HG02884 (cell line): ENCODE data around the gene SRRM4.
"Not testable (repeated sequence)": the region's sequence is repeated elsewhere in the genome, so short reads cannot be mapped to it uniquely, and the experiment has no call there.

Experiments used
- ATAC-seq: cut with Tn5 transposase; IDR thresholded peaks from one replicate; pipeline ENCODE4 v1.9.1; 2021; ENCODE audit warnings: mild to moderate bottlenecking, moderate library complexity; ENCODE audit not compliant: unreplicated experiment

The SRRM4 gene

DNA sequence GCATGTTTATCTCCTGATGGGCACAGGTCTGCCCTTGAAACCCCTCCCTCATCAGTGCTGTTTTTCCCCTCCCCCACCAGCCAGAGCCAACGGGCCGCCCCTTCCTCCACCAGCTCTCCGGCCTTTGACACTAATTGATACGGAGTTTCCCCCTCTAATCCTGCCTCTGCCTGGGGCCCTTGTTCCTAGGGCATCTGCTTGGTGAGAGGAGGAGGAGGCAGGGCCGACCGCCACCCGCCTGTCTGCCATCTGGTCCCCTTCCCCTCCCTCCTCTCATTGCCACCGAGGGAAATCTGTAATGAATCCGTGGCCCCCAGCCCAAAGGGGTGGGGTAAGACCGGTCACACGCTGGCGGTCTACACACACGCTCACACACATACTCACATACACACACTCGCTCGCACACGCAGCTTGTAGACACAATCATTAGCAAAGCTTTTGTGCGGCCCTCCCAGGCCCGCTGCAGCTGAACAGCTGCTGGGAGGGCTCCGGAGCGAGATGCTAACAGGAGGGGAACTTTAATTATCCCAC, 27.4 kb downstream of the SRRM4 start:
- ATAC-seq: no peak

- ATAC-seq: no peak
Observed at GRCh38 chr12:119011231-119011630, 29.9 kb downstream of the SRRM4 start.

GRCh38 chr12:119012179-119012578, 30.8 kb downstream of the SRRM4 start:
- no peak for ATAC-seq

- ATAC-seq: no peak
Observed at GRCh38 chr12:119013023-119013422, 31.7 kb downstream of the SRRM4 start.

DNA sequence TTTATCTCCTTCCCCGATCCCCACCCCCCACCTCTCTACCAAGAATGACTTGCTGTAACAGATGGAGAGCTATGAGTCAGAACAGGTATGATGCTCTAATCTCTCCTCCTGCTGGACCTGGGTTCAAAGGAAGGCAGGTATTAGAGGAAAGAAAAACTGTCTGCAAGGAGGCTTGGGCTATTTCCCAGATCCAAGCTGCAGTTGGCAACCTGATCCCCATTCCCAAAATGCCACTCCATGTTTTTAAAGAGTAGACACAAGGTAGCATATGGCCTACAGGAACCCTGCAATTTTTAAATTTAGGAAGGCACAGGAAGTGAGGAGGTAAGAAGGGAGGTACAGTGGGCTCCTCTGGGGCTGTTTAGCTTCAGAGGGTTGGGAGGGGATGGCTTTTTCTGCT, 33.0 kb downstream of the SRRM4 start:
- ATAC-seq: no peak

DNA sequence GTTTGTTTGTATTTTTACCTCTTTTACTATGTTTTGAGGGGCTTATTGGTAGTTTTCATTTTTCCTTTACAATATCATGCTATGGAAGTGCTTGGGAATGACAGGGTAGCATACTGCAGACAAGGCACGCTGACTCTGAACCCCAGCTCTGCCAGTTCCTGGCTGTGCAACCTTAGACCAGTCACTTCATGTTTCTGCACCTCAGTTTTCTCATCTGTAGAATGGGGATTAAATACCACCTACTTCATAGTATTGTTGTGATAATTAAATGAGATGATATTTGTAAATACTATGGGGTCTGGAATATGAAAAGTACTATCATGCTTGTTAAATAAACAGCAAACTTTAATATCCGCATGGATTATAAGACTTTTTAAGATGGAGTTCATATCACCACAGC, 35.4 kb downstream of the SRRM4 start:
- ATAC-seq: no peak

DNA sequence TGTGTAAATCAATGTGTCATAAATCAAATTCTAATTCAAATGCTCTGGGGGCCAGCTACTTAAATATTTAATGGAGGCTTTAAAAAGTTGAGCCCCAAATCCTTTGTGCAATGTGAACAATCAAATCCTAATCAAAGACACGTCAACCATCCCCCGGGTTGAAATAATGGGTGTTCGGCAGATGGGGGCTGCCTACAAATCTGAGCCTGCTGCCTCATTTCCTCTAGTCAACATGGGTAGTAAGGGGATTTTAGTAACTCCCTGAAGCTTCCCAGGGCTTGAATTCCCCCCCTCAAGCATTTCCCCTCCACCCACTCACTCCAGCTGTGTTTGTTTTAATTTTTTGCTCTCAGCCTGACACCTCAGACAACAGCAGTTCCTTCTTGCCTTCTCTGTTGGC, 37.8 kb downstream of the SRRM4 start:
- no peak for ATAC-seq

DNA sequence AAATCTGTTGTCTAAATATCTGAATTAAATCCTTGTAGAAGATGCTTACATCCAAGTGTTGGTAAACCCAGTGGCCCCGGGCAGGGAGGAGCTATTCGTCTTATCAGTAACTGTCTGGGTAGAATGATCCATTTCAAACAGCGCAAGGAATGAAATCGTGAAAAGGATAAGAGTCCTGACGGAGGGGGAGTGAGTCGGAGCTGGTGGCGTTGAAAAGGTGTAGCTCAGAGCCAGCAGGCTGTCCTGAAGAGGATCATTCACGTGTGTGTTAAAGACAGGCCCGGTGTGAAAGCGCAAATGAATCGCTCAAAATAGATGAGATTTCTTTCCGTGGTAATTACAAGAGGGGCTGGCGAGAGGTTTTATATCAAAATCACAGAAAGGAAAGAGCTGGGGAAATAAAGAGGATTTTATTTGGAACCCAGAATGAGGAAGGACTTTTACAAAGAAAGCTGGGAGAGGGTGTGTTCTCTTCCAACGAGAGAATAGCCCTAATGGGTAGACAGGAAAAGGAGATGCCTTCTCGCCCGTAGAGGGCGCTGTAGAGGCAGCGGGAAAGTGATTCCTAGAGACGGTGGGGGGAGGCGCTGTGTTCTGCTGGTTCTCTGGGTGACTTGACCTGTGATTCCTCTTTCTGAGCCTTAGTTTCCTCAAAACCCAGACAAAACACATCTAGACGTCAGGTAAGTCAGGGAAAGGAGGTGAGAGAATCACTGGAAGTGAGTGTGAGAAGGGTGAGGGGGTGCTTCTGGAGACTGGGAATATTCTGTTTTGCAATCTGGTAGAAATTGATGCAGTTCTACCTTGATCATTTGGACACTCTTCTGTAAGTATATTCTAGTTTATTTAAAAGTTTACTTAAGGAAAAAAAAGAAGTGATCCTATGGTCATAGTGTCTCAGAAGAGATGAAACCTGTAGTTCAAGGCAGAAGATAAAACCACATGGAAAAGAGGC, 39.3 kb downstream of the SRRM4 start:
- no peak for ATAC-seq

- no peak for ATAC-seq
Observed at GRCh38 chr12:119024356-119024755, 43.0 kb downstream of the SRRM4 start.

GRCh38 chr12:119025786-119026185, 44.4 kb downstream of the SRRM4 start:
- no peak for ATAC-seq

DNA sequence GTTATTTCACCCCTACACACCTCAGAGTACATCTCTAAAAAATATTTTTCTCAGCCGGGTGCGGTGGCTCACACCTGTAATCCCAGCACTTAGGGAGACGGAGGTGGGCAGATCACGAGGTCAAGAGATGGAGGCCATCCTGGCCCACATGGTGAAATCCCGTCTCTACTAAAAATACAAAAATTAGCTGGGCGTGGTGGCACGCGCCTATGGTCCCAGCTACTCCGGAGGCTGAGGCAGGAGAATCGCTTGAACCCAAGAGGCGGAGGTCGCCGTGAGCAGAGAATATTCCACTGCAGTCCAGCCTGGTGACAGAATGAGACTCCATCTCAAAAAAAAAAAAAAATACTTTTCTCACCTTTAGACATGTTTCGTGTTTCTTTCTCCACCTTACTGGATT, 52.0 kb downstream of the SRRM4 start:
- not testable (repeated sequence) for ATAC-seq

- ATAC-seq: no peak
Observed at GRCh38 chr12:119036878-119037825, 55.8 kb downstream of the SRRM4 start.

- ATAC-seq: no peak
Observed at GRCh38 chr12:119044094-119044493, 62.8 kb downstream of the SRRM4 start.

DNA sequence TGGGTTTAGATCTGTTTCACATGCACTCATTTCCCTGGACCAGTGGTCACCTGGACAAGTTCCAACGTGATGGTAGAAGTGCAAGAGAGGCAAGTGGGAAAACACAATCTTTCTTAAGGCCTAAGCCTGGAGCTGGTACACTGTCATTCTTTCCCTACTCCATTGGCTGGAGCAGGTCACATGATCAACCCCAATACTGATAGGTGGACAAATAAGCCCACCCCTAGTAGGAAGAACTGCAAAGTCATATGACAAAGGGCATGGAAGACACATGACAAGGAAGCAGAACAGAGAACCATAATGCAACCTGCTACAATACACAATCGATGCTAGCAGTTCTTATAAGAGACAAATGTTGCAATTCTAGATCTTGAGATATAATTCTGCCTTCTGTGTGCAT, 66.3 kb downstream of the SRRM4 start:
- no peak for ATAC-seq

DNA sequence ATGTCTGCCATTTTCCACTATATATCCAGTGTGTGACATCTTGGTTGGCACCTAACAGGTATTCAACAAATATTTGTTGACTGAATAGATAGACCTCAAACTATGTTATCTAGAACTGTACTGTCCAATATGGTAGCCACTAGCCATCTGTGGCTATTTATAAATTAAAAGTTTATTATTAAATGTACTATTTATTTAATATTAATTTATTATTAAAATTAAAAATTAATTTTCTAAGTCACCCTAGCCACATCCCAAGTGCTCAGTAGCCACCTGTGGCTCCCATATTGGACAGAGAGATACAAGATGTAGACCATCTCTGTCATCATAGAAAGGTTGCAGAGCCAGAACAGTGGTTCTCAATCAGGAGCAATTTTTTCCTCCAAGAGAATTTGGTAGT, 69.3 kb downstream of the SRRM4 start:
- no peak for ATAC-seq

- no peak for ATAC-seq
Observed at GRCh38 chr12:119051474-119051873, 70.1 kb downstream of the SRRM4 start.

- ATAC-seq: no peak
Observed at GRCh38 chr12:119052001-119052400, 70.7 kb downstream of the SRRM4 start.

DNA sequence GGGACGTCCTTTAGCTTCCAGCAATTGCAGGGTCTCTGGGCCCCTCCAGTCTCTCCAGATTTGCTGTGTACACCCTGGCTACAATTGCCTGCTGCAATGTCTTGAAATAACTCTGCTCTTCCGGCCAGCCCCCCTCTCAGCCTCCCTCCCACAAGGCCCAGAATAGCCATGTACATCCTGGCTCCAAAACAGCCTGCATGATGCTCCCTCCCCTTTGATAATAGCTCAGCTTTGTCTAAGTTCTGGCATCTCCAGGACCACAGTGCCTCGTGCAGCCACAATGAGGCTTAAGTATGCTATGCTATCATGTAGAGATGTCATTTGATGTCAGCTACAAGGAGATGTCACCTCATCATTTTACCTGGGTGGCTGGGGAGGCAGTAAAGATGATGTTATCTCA, 74.6 kb downstream of the SRRM4 start:
- ATAC-seq: no peak

- no peak for ATAC-seq
Observed at GRCh38 chr12:119060847-119061796, 79.8 kb downstream of the SRRM4 start.

GRCh38 chr12:119068129-119068856, 87.0 kb downstream of the SRRM4 start:
- ATAC-seq: no peak
